ENCODE measurements around the gene EMILIN3.

Gene EMILIN3

GRCh38 chr20:41391587-41392001 lies 25.0 kb upstream of the EMILIN3 start:
- TF ChIP-seq ZFX (IDR thresholded peaks at IDR 0.05; ENCODE audit: borderline replicate concordance) (no peak), CTCF (IDR thresholded peaks at IDR 0.05) (no peak)

GRCh38 chr20:41390889-41391288 lies 24.3 kb upstream of the EMILIN3 start:
- H3K27ac ChIP-seq, result no peak overlapping the region
- TF ChIP-seq CTCF (IDR thresholded peaks at IDR 0.05) (no peak), ZFX (IDR thresholded peaks at IDR 0.05; ENCODE audit: borderline replicate concordance) (no peak)

More at GRCh38 chr20:41391587-41392001, 25.0 kb upstream of the EMILIN3 start:
- no peak overlapping the region for H3K27ac ChIP-seq

- no peak for TF ChIP-seq ZFX (IDR thresholded peaks at IDR 0.05; ENCODE audit: borderline replicate concordance)
- H3K27ac ChIP-seq, result no peak overlapping the region
Observed at GRCh38 chr20:41387444-41387851, 20.8 kb upstream of the EMILIN3 start.

- no peak for TF ChIP-seq ZFX (IDR thresholded peaks at IDR 0.05; ENCODE audit: borderline replicate concordance)
- no peak for TF ChIP-seq CTCF (IDR thresholded peaks at IDR 0.05)
Observed at GRCh38 chr20:41386502-41387427, 20.1 kb upstream of the EMILIN3 start.

GRCh38 chr20:41382791-41383305 lies 16.2 kb upstream of the EMILIN3 start:
- TF ChIP-seq ZFX (IDR thresholded peaks at IDR 0.05; ENCODE audit: borderline replicate concordance) (no peak), CTCF (IDR thresholded peaks at IDR 0.05) (no peak)
- H3K27ac ChIP-seq, result no peak overlapping the region

More at GRCh38 chr20:41386502-41387427, 20.1 kb upstream of the EMILIN3 start:
- no peak overlapping the region for H3K27ac ChIP-seq

- H3K27ac ChIP-seq, result no peak overlapping the region
- no peak for TF ChIP-seq ZFX (IDR thresholded peaks at IDR 0.05; ENCODE audit: borderline replicate concordance)
- no peak for TF ChIP-seq CTCF (IDR thresholded peaks at IDR 0.05)
Observed at GRCh38 chr20:41380551-41381193, 14.1 kb upstream of the EMILIN3 start.

GRCh38 chr20:41379551-41379950 lies 12.9 kb upstream of the EMILIN3 start:
- H3K27ac ChIP-seq, result no peak overlapping the region
- TF ChIP-seq CTCF (IDR thresholded peaks at IDR 0.05) (no peak), ZFX (IDR thresholded peaks at IDR 0.05; ENCODE audit: borderline replicate concordance) (no peak)
